ENCODE measurements around the gene SHE. TPM values are rescaled to one million over a fixed set of nuclear protein-coding genes. Genes with fewer than 3 reads are reported as not detected.
A peak's percentile ranks its signal among the peaks of the same experiment; 100 is the strongest.

SHE gene
- total RNA-seq, 4 donors from 2014 or later = 4.0 to 8.0 (median 6.1) TPM

GRCh38 chr1:154483941-154484803 is 18.0 kb downstream of the SHE start:
- WGBS, 2 donors = 60 to 61% methylated on average over 14 of the region's 14 CpGs
- peak in 1 of 2 donors; percentile 64 for DNase-seq (ENCODE audit: low spot score in 2 of 2)
- no peak overlapping the region for H3K4me3 ChIP-seq (ENCODE audit: low read depth, poor library complexity, severe bottlenecking)
- intact Hi-C loops (cut with DNase I; ENCODE audit: low total_unique reads) = no loop called here
- TF ChIP-seq, protein P1, sequence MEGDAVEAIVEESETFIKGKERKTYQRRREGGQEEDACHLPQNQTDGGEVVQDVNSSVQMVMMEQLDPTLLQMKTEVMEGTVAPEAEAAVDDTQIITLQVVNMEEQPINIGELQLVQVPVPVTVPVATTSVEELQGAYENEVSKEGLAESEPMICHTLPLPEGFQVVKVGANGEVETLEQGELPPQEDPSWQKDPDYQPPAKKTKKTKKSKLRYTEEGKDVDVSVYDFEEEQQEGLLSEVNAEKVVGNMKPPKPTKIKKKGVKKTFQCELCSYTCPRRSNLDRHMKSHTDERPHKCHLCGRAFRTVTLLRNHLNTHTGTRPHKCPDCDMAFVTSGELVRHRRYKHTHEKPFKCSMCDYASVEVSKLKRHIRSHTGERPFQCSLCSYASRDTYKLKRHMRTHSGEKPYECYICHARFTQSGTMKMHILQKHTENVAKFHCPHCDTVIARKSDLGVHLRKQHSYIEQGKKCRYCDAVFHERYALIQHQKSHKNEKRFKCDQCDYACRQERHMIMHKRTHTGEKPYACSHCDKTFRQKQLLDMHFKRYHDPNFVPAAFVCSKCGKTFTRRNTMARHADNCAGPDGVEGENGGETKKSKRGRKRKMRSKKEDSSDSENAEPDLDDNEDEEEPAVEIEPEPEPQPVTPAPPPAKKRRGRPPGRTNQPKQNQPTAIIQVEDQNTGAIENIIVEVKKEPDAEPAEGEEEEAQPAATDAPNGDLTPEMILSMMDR (IDR thresholded peaks at IDR 0.05) = no peak
- TF ChIP-seq POLR2A (IDR thresholded peaks at IDR 0.05) = no peak

GRCh38 chr1:154481053-154481452 is 21.2 kb downstream of the SHE start:
- TF ChIP-seq, protein P1 (IDR thresholded peaks at IDR 0.05) = no peak
- TF ChIP-seq POLR2A (IDR thresholded peaks at IDR 0.05) = no peak
- peak in 1 of 2 donors; percentile 29 for DNase-seq (ENCODE audit: low spot score in 2 of 2)
- WGBS, 2 donors = 73% methylated on average over 1 of the region's 1 CpG
- no peak overlapping the region for H3K4me3 ChIP-seq (ENCODE audit: low read depth, poor library complexity, severe bottlenecking)
- intact Hi-C loops (cut with DNase I; ENCODE audit: low total_unique reads) = no loop called here

DNA sequence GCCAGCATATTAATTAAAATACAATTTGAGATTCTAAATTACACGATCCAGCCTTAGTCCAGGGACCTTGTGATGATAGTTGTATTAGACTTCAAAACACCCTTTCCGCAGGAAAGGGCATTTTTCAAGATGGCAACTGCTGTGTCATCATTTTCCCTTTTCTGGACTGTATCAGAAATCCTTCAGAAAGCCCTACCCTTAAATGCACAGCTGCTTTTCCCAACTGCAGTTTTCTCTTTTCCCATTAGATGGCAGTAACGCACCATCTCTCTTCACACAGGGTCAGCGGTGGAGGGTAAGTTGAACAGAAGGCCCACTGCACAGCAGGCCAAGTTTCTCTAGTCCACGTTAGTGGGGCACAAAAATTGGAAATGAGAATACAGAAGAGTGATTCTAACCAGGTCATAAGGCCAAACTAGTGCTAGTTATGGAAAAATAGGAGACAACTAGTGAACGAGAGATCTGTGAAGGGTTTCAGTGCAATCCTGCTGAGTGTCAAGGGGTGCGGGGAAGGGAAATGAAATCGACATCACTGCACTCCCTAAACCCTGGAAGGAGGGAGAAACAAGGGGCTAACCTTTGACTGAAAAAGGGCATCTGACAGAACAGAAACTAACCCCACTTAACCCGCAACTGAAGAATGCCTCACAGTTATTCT is 22.3 kb downstream of the SHE start:
- 32 to 33% methylated on average over 9 of the region's 9 CpGs for WGBS, 2 donors
- H3K4me3 ChIP-seq (ENCODE audit: low read depth, poor library complexity, severe bottlenecking) = no peak overlapping the region
- peak; percentile 79 to 87 for DNase-seq (ENCODE audit: low spot score in 2 of 2)
- TF ChIP-seq, protein P1 (IDR thresholded peaks at IDR 0.05) = peak in 1 of 3 donors; percentile 97
- TF ChIP-seq POLR2A (IDR thresholded peaks at IDR 0.05) = no peak
- intact Hi-C loops (cut with DNase I; ENCODE audit: low total_unique reads) = loop anchor here (5.0 to 10.0 kb wide), 2 partner anchors 62 to 75 kb away; partner anchors contain the start of gene IL6R

DNA sequence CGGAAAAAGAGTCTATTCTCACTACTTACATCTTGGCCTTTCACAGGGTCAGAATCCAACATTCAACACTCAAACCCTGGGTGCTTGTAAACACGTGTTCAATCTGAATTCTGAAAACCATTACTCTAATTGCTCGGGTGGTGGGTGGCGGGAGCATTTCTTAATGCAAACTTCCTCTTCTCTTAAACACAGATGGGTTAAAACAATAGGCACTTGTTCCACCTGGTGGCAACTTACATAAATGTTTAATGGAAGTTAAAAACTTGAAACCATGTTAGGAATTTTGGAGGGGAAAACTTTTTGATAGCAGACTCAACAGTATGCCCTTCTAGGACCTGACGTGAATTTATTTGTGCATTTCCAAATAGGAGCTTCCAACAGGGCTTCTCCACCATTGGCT is 23.6 kb downstream of the SHE start:
- intact Hi-C loops (cut with DNase I; ENCODE audit: low total_unique reads) = loop anchor here (5.0 to 10.0 kb wide), 2 partner anchors 64 to 74 kb away; partner anchors contain the start of gene IL6R
- no peak overlapping the region for H3K4me3 ChIP-seq (ENCODE audit: low read depth, poor library complexity, severe bottlenecking)
- peak in 1 of 2 donors; percentile 56 for DNase-seq (ENCODE audit: low spot score in 2 of 2)
- WGBS, 2 donors = 52 to 58% methylated on average over 5 of the region's 5 CpGs
- no peak for TF ChIP-seq POLR2A (IDR thresholded peaks at IDR 0.05)
- TF ChIP-seq, protein P1 (IDR thresholded peaks at IDR 0.05) = no peak

DNA sequence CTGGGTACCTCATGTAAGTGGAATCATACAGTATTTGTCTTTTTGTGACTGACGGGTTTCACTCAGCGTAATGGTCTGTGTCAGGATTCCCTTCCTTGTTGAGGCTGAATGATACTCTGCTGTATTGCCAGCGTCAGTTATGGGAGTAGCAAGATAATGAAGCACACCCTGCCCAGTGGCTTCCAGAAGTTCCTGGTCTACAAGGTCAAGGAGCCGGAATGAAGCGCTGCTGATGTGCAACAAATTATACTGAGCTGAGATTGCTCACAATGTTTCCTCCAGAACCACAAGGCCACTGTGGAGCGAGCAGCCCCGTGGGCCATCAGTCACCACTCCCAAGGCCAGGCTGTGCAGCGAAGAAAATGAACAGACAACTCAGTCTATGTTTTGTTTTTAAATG is 24.2 kb downstream of the SHE start:
- no peak for TF ChIP-seq POLR2A (IDR thresholded peaks at IDR 0.05)
- TF ChIP-seq, protein P1 (IDR thresholded peaks at IDR 0.05) = no peak
- 92 to 93% methylated on average over 8 of the region's 8 CpGs for WGBS, 2 donors
- no peak overlapping the region for H3K4me3 ChIP-seq (ENCODE audit: low read depth, poor library complexity, severe bottlenecking)
- peak in 1 of 2 donors; percentile 49 for DNase-seq (ENCODE audit: low spot score in 2 of 2)
- intact Hi-C loops (cut with DNase I; ENCODE audit: low total_unique reads) = loop anchor here (5.0 to 10.0 kb wide), 2 partner anchors 64 to 73 kb away; partner anchors contain the start of gene IL6R
